Mucosa of descending colon (tissue), 3 donors: Measurements from ENCODE around the gene MAP7D2. TPM values are rescaled to one million over a fixed set of nuclear protein-coding genes. Genes with fewer than 3 reads are reported as not detected.
"Not testable (repeated sequence)": the region's sequence is repeated elsewhere in the genome, so short reads cannot be mapped to it uniquely, and the experiment has no call there.

Experiments used
- ATAC-seq: fragments of 200-7000 bp; cut with Tn5 transposase; one replicate; pipeline ENCODE4 v1.9.1; 2020; ENCODE audit warnings: mild to moderate bottlenecking, moderate library complexity
- DNase-seq, 3 donors: peaks; one replicate each; pipeline ENCODE4 v3.0.0-alpha.2; 2020
- H3K36me3 ChIP-seq: fragments of 200-600 bp; one replicate; pipeline ENCODE4 v1.8.0; 2021; ENCODE audit warnings: low read depth, mild to moderate bottlenecking
- H3K4me1 ChIP-seq: fragments of 200-600 bp; one replicate; pipeline ENCODE4 v1.8.0; 2021; ENCODE audit warnings: low read depth, mild to moderate bottlenecking
- H3K4me3 ChIP-seq: fragments of 200-600 bp; one replicate; pipeline ENCODE4 v1.8.0; 2021; ENCODE audit warnings: mild to moderate bottlenecking
- H3K9me3 ChIP-seq: fragments of 200-600 bp; one replicate; pipeline ENCODE4 v1.8.0; 2021; ENCODE audit warnings: mild to moderate bottlenecking
- CTCF ChIP-seq: fragments of 200-600 bp; IDR thresholded peaks from one replicate; pipeline ENCODE4 v1.8.0; 2022; ENCODE audit warnings: antibody characterized with exemption, mild to moderate bottlenecking
- intact Hi-C, 2 donors: fragments of 100-400 bp; cut with DNase I in 1 of 2; cut with micrococcal nuclease in 1 of 2; formaldehyde crosslinking; loops; one replicate each; pipeline versions ENCODE4 v1.11.0 to v1.11.1; 2022; cut with DNase I, micrococcal nuclease
- long read RNA-seq, 2 donors: library from polyadenylated mRNA; unstranded; transcript quantifications; one replicate each; pipeline ENCODE4 v2.0.0, GENCODE V29; 2019 to 2021
- total RNA-seq, 3 donors: library from RNA; stranded (reverse); fragmentation: NEBNext Ultra II Directional in 2 of 3; extraction: Animal tissue kit (Norgen Biotek cat#: 25700) in 2 of 3; gene quantifications; one replicate each; pipeline versions ENCODE4 v1.2.1 to v1.2.4, GENCODE V29; 2021 to 2023
- donor health status: DM: no; HTN: no; CAD: no; lungs with moderate emphysema.
- donor health status: DM: no; HTN: no; CAD: no.
- donor health status: DM: no; HTN: yes; CAD: no.

MAP7D2 gene
- 1 to 10 TPM; 1.2 to 1.7 (median 1.5) TPM for total RNA-seq
- long read RNA-seq, donor 1, partial matches to known transcripts: 1 of 2 reads
- long read RNA-seq, donor 1, other reads (novel, unspliced or antisense): 0 of 2 reads
- long read RNA-seq, donor 2, partial matches to known transcripts: 1 of 2 reads
- long read RNA-seq, donor 2, other reads (novel, unspliced or antisense): 1 of 2 reads

- intact Hi-C loops: no loop called here
- peak; percentile 34 for ATAC-seq
- H3K9me3 ChIP-seq: no peaks in the 10 kb centered on the region
- no peak within 1 kb of the TSS for H3K4me3 ChIP-seq
- H3K4me1 ChIP-seq: peaks cover 4% of the 10 kb centered on the region
- H3K36me3 ChIP-seq: no peaks in the 10 kb centered on the region
- TF ChIP-seq CTCF: no peak
- peak in 1 of 3 donors; percentile 33 for DNase-seq
These were observed at the start of gene MAP7D2 for GRCh38 chrX:20116577-20117240. Gene MAP7D2, minus strand, starts transcription at chrX:20116907. Its CDS starts 28 bp downstream, at chrX:20116879.

- intact Hi-C loops, H3K4me3 ChIP-seq: not testable (repeated sequence)
These were observed 45.8 kb upstream of the MAP7D2 start for GRCh38 chrX:20162516-20162915.

GRCh38 chrX:20159797-20160385 is 43.2 kb upstream of the MAP7D2 start:
- intact Hi-C loops: no loop called here
- Histone ChIP-seq H3K9me3 (no peaks in the 10 kb centered on the region), H3K4me1 (no peaks in the 10 kb centered on the region), H3K36me3 (no peaks in the 10 kb centered on the region), H3K4me3 (no peak overlapping the region)
- DNase-seq: no peak
- ATAC-seq: no peak
- TF ChIP-seq CTCF: no peak

More at GRCh38 chrX:20162516-20162915, 45.8 kb upstream of the MAP7D2 start:
- not testable (repeated sequence) for H3K4me1 ChIP-seq, ATAC-seq, H3K36me3 ChIP-seq, DNase-seq, H3K9me3 ChIP-seq

GRCh38 chrX:20151689-20152088 is 35.0 kb upstream of the MAP7D2 start:
- ATAC-seq (no peak), DNase-seq (no peak)
- no peak overlapping the region for H3K4me3 ChIP-seq
- H3K4me1 ChIP-seq: no peaks in the 10 kb centered on the region
- no peak for TF ChIP-seq CTCF
- H3K9me3 ChIP-seq: no peaks in the 10 kb centered on the region
- H3K36me3 ChIP-seq: no peaks in the 10 kb centered on the region
- intact Hi-C loops: no loop called here

GRCh38 chrX:20149326-20149725 is 32.6 kb upstream of the MAP7D2 start:
- no peaks in the 10 kb centered on the region for H3K9me3 ChIP-seq
- no peaks in the 10 kb centered on the region for H3K4me1 ChIP-seq
- no peak for DNase-seq
- no peak for TF ChIP-seq CTCF
- peak; percentile 34 for ATAC-seq
- no peak overlapping the region for H3K4me3 ChIP-seq
- intact Hi-C loops: no loop called here
- no peaks in the 10 kb centered on the region for H3K36me3 ChIP-seq

- ATAC-seq (peak; percentile 29), DNase-seq (no peak)
- no peaks in the 10 kb centered on the region for H3K4me1 ChIP-seq
- H3K9me3 ChIP-seq: no peaks in the 10 kb centered on the region
- no peak for TF ChIP-seq CTCF
- H3K4me3 ChIP-seq: no peak overlapping the region
- intact Hi-C loops: no loop called here
- H3K36me3 ChIP-seq: no peaks in the 10 kb centered on the region
These were observed 30.9 kb upstream of the MAP7D2 start for GRCh38 chrX:20147561-20147960.
